CD14-positive monocyte (primary cell): ENCODE measurements around the gene BBS9. TPM values are rescaled to one million over a fixed set of nuclear protein-coding genes. Genes with fewer than 3 reads are reported as not detected.

ENCODE experiments used
- DNase-seq, 3 donors: peaks; one replicate each; pipeline ENCODE4 v3.0.0-alpha.2; 2011 to 2022
- H2AFZ ChIP-seq: 2 replicates; pipeline ENCODE4 v1.6.0; 2012; ENCODE audit warnings: mild to moderate bottlenecking, low read depth, low read length, inconsistent platforms; ENCODE audit not compliant: insufficient read depth, poor library complexity, severe bottlenecking
- H3K27ac ChIP-seq, 2 donors: 1 replicate in 1 of 2; 2 replicates in 1 of 2; pipeline ENCODE4 v1.5.1; 2012 to 2013; ENCODE audit warnings: low read length in 2 of 2, control low read depth in 1 of 2, inconsistent platforms in 1 of 2, low read depth in 1 of 2, mild to moderate bottlenecking in 1 of 2
- H3K27me3 ChIP-seq, 2 donors: one replicate each; pipeline versions ENCODE4 v1.6.0 to v1.6.1; 2011 to 2013; ENCODE audit warnings: low read length in 2 of 2; ENCODE audit not compliant: control insufficient read depth in 2 of 2, insufficient read depth in 2 of 2
- H3K36me3 ChIP-seq, 2 donors: replicated peaks in 1 of 2; 1 replicate in 1 of 2; 2 replicates in 1 of 2; pipeline versions ENCODE4 v1.5.1 to v1.6.1; 2012 to 2013; ENCODE audit warnings: low read length in 2 of 2, control low read depth in 1 of 2, inconsistent platforms in 1 of 2, mild to moderate bottlenecking in 1 of 2; ENCODE audit not compliant: insufficient read depth in 2 of 2, control insufficient read depth in 1 of 2
- H3K4me1 ChIP-seq, 2 donors: 1 replicate in 1 of 2; 2 replicates in 1 of 2; pipeline versions ENCODE4 v1.5.1 to v1.6.1; 2012 to 2013; ENCODE audit warnings: low read length in 2 of 2, control low read depth in 1 of 2, inconsistent platforms in 1 of 2, mild to moderate bottlenecking in 1 of 2, moderate library complexity in 1 of 2; ENCODE audit not compliant: insufficient read depth in 2 of 2, control insufficient read depth in 1 of 2
- H3K4me2 ChIP-seq: replicated peaks from 2 replicates; pipeline ENCODE3; 2012; ENCODE audit warnings: low read length, moderate library complexity, mild to moderate bottlenecking; ENCODE audit not compliant: poor library complexity, severe bottlenecking; ENCODE audit errors: extremely low read depth
- H3K4me3 ChIP-seq, 3 experiments: fragments of 200-600 bp in 1 of 3; sonication (generic) in 1 of 3; replicated peaks in 1 of 3; 1 replicate in 2 of 3; 2 replicates in 1 of 3; pipeline ENCODE4 v1.5.1; 2011 to 2013; ENCODE audit warnings: low read length in 3 of 3, mild to moderate bottlenecking in 3 of 3, control low read depth in 2 of 3, low read depth in 2 of 3, inconsistent platforms in 1 of 3, moderate library complexity in 1 of 3
- H3K79me2 ChIP-seq: 2 replicates; pipeline ENCODE4 v1.6.0; 2012; ENCODE audit warnings: mild to moderate bottlenecking, control low read depth, inconsistent platforms, low read length, moderate library complexity; ENCODE audit not compliant: insufficient read depth
- H3K9ac ChIP-seq: 2 replicates; pipeline ENCODE4 v1.6.0; 2017; ENCODE audit warnings: low read length, mild to moderate bottlenecking; ENCODE audit not compliant: insufficient read depth, poor library complexity, severe bottlenecking
- H3K9me3 ChIP-seq, 2 donors: replicated peaks in 1 of 2; 1 replicate in 1 of 2; 2 replicates in 1 of 2; pipeline versions ENCODE4 v1.5.1 to v1.6.1; 2012 to 2013; ENCODE audit warnings: low read length in 2 of 2, control low read depth in 1 of 2; ENCODE audit not compliant: control insufficient read depth in 1 of 2, insufficient read depth in 1 of 2
- H4K20me1 ChIP-seq: 2 replicates; pipeline ENCODE4 v1.6.0; 2012; ENCODE audit warnings: mild to moderate bottlenecking, low read length, control low read depth, moderate library complexity; ENCODE audit not compliant: insufficient read depth
- H3K27ac Mint-ChIP-seq, 7 donors: one replicate each; pipeline ENCODE4 v1.8.0; 2020; ENCODE audit warnings: mild to moderate bottlenecking in 7 of 7, mixed read lengths in 7 of 7, moderate library complexity in 6 of 7, inconsistent platforms in 2 of 7
- H3K27me3 Mint-ChIP-seq, 3 donors: one replicate each; pipeline ENCODE4 v1.8.0; 2021 to 2022; ENCODE audit warnings: low read depth in 3 of 3, mild to moderate bottlenecking in 3 of 3, mixed read lengths in 3 of 3, moderate library complexity in 3 of 3, inconsistent platforms in 1 of 3
- H3K36me3 Mint-ChIP-seq, 2 donors: one replicate each; pipeline ENCODE4 v1.8.0; 2020; ENCODE audit warnings: mixed read lengths in 2 of 2, inconsistent platforms in 1 of 2, mild to moderate bottlenecking in 1 of 2
- H3K4me1 Mint-ChIP-seq: one replicate; pipeline ENCODE4 v1.8.0; 2020; ENCODE audit warnings: mild to moderate bottlenecking, mixed read lengths
- H3K4me3 Mint-ChIP-seq, 2 donors: one replicate each; pipeline ENCODE4 v1.8.0; 2020; ENCODE audit warnings: mild to moderate bottlenecking in 2 of 2, mixed read lengths in 2 of 2, moderate library complexity in 1 of 2
- H3K9me3 Mint-ChIP-seq, 7 donors: one replicate each; pipeline ENCODE4 v1.8.0; 2020 to 2022; ENCODE audit warnings: mixed read lengths in 7 of 7, mild to moderate bottlenecking in 6 of 7, moderate library complexity in 6 of 7, inconsistent platforms in 2 of 7
- CTCF ChIP-seq: fragments of 200-600 bp; IDR thresholded peaks from one replicate; pipeline ENCODE4 v1.8.0; 2022; ENCODE audit warnings: antibody characterized with exemption, mild to moderate bottlenecking
- WGBS: methylation state at CpG from one replicate; pipeline ENCODE4 v1.1.5; 2013; ENCODE audit warnings: missing lambda C conversion rate; ENCODE audit not compliant: insufficient coverage; 5-methylcytosine and 5-hydroxymethylcytosine counted together
- intact Hi-C, 2 donors: fragments of 100-400 bp; cut with micrococcal nuclease; formaldehyde crosslinking; loops; one replicate each; pipeline versions ENCODE4 v1.15.0 to v1.15.1; 2023
- polyA plus RNA-seq, 3 donors: library from polyadenylated mRNA; depleted of rRNA in 1 of 3; unstranded in 2 of 3; stranded (reverse) in 1 of 3; fragments of 300-500 nt in 2 of 3; fragments of >200 nt in 1 of 3; fragmentation: Illumina TruSeq in 2 of 3; gene quantifications; 1 replicate in 2 of 3; 2 replicates in 1 of 3; pipeline ENCODE4 v1.2.3, GENCODE V29; 2012 to 2021

BBS9 gene
- polyA plus RNA-seq, 3 donors: 4.9 to 7.5 (median 6.8) TPM

GRCh38 chr7:33325754-33326484 is 196.6 kb downstream of the BBS9 start:
- Histone ChIP-seq H2AFZ (no peak overlapping the region), H3K79me2 (no peaks in the 10 kb centered on the region), H3K9ac (no peak overlapping the region), H3K4me2 (no peak overlapping the region), H3K4me1 (no peaks in the 10 kb centered on the region), H3K27ac (no peak overlapping the region), H3K36me3 (no peaks in the 10 kb centered on the region), H4K20me1 (no peaks in the 10 kb centered on the region), H3K9me3 (peaks cover 3 to 5% of the 10 kb centered on the region in 2 donors), H3K4me3 (no peak overlapping the region), H3K27me3 (no peaks in the 10 kb centered on the region)
- no peak for DNase-seq
- Mint-ChIP-seq H3K4me1 (no peaks in the 10 kb centered on the region), H3K4me3 (no peak overlapping the region), H3K9me3 (peaks cover 2 to 19% (median 8%) of the 10 kb centered on the region in 7 donors), H3K36me3 (no peaks in the 10 kb centered on the region), H3K27me3 (peaks cover 0 to 1% (median 1%) of the 10 kb centered on the region in 3 donors), H3K27ac (peak overlapping the region in 1 of 7 donors; percentile 41)
- TF ChIP-seq CTCF: no peak
- WGBS: 97% methylated on average over 4 of the region's 4 CpGs
- intact Hi-C loops: no loop called here

- Histone ChIP-seq H3K79me2 (no peaks in the 10 kb centered on the region), H3K27ac (no peak overlapping the region), H3K27me3 (no peaks in the 10 kb centered on the region), H4K20me1 (no peaks in the 10 kb centered on the region), H3K36me3 (no peaks in the 10 kb centered on the region), H3K4me3 (no peak overlapping the region), H3K4me1 (no peaks in the 10 kb centered on the region), H2AFZ (no peak overlapping the region), H3K9me3 (peaks cover 3 to 5% of the 10 kb centered on the region in 2 donors), H3K9ac (no peak overlapping the region), H3K4me2 (no peak overlapping the region)
- Mint-ChIP-seq H3K9me3 (peaks cover 2 to 17% (median 8%) of the 10 kb centered on the region in 7 donors), H3K4me1 (no peaks in the 10 kb centered on the region), H3K4me3 (no peak overlapping the region), H3K27ac (no peak overlapping the region), H3K27me3 (peaks cover 0 to 1% (median 1%) of the 10 kb centered on the region in 3 donors), H3K36me3 (no peaks in the 10 kb centered on the region)
- intact Hi-C loops: no loop called here
- 100% methylated on average over 3 of the region's 3 CpGs for WGBS
- TF ChIP-seq CTCF: no peak
- no peak for DNase-seq
Measured at GRCh38 chr7:33326485-33326848, 197.1 kb downstream of the BBS9 start.
